ENCODE measurements around the gene MOCOS. TPM values are rescaled to one million over a fixed set of nuclear protein-coding genes. Genes with fewer than 3 reads are reported as not detected.

MOCOS gene
- total and polyA plus RNA-seq, 4 donors = 1.9 to 27.0 (median 17.0) TPM

DNA sequence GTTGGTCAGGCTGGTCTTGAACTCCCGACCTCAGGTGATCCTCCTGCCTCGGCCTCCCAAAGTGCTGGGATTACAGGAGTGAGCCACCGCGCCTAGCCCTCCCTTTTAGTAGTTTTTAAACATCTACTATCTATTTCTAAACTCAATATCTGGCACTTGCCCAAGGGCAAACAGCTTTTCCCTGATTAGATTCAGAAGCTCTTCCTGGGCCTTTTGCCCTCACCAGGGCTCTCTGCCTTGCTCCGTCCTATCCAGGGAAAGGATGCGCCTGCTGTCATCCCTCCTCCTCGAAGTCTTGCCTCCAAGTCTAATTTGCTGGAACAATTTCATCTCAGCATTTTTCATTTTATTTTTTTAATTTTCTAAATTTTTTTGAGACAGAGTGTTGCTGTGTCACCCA, 68.8 kb downstream of the MOCOS start:
- TF ChIP-seq GABPA (IDR thresholded peaks at IDR 0.05 in 1 of 2, conservative IDR thresholded peaks at IDR 0.05 in 1 of 2) = no peak
- TF ChIP-seq FOXA2 (IDR thresholded peaks at IDR 0.05) = no peak
- no peak for TF ChIP-seq HNF4G (IDR thresholded peaks at IDR 0.05)
- no peak for TF ChIP-seq TAF1 (conservative IDR thresholded peaks at IDR 0.05)
- TF ChIP-seq SP1 (IDR thresholded peaks at IDR 0.05) = no peak
- TF ChIP-seq HNF4A (conservative IDR thresholded peaks at IDR 0.05) = no peak
- TF ChIP-seq REST (IDR thresholded peaks at IDR 0.05) = no peak
- 71% methylated on average over 7 of the region's 7 CpGs for WGBS
- Histone ChIP-seq H3K36me3 (ENCODE audit: control insufficient read depth in 4 of 4, insufficient read depth in 3 of 4, low read depth in 1 of 4, low read length in 3 of 4) (peaks cover 15 to 36% (median 27%) of the 10 kb centered on the region in 4 donors), H3K27me3 (ENCODE audit: control insufficient read depth in 4 of 4, insufficient read depth in 4 of 4, low read length in 3 of 4) (no peaks in the 10 kb centered on the region), H3K27ac (ENCODE audit: low read depth in 1 of 2, low read length in 2 of 2) (no peak overlapping the region), H3K9me3 (ENCODE audit: control insufficient read depth in 4 of 4, low read length in 3 of 4) (no peaks in the 10 kb centered on the region), H3K9ac (ENCODE audit: low read depth in 1 of 2, low read length in 2 of 2) (no peak overlapping the region), H3K4me3 (ENCODE audit: low read depth in 1 of 3, low read length in 3 of 3) (no peak overlapping the region), H3K4me1 (ENCODE audit: control insufficient read depth in 4 of 4, insufficient read depth in 4 of 4, low read length in 3 of 4) (no peaks in the 10 kb centered on the region)
- no peak for DNase-seq (ENCODE audit: low spot score)

GRCh38 chr18:36262971-36263370, 75.7 kb downstream of the MOCOS start:
- no peak overlapping the region for H3K27ac ChIP-seq (ENCODE audit: low read depth in 1 of 2, low read length in 2 of 2)
- no peaks in the 10 kb centered on the region for H3K9me3 ChIP-seq (ENCODE audit: control insufficient read depth in 4 of 4, low read length in 3 of 4)
- H3K4me1 ChIP-seq (ENCODE audit: control insufficient read depth in 4 of 4, insufficient read depth in 4 of 4, low read length in 3 of 4) = no peaks in the 10 kb centered on the region
- peaks cover 0 to 21% (median 15%) of the 10 kb centered on the region in 4 donors for H3K36me3 ChIP-seq (ENCODE audit: control insufficient read depth in 4 of 4, insufficient read depth in 3 of 4, low read depth in 1 of 4, low read length in 3 of 4)
- WGBS = 99% methylated on average over 1 of the region's 1 CpG
- no peak overlapping the region for H3K4me3 ChIP-seq (ENCODE audit: low read depth in 1 of 3, low read length in 3 of 3)
- DNase-seq (ENCODE audit: low spot score) = no peak
- TF ChIP-seq GABPA (IDR thresholded peaks at IDR 0.05 in 1 of 2, conservative IDR thresholded peaks at IDR 0.05 in 1 of 2) (no peak), REST (IDR thresholded peaks at IDR 0.05) (no peak), FOXA1 (IDR thresholded peaks at IDR 0.05) (no peak), RXRA (IDR thresholded peaks at IDR 0.05) (no peak), JUND (IDR thresholded peaks at IDR 0.05) (no peak), MAX (IDR thresholded peaks at IDR 0.05) (no peak), HNF4A (conservative IDR thresholded peaks at IDR 0.05) (no peak), NR2F2 (IDR thresholded peaks at IDR 0.05) (no peak), ZBTB33 (IDR thresholded peaks at IDR 0.05) (no peak)
- TF ChIP-seq, protein P1, sequence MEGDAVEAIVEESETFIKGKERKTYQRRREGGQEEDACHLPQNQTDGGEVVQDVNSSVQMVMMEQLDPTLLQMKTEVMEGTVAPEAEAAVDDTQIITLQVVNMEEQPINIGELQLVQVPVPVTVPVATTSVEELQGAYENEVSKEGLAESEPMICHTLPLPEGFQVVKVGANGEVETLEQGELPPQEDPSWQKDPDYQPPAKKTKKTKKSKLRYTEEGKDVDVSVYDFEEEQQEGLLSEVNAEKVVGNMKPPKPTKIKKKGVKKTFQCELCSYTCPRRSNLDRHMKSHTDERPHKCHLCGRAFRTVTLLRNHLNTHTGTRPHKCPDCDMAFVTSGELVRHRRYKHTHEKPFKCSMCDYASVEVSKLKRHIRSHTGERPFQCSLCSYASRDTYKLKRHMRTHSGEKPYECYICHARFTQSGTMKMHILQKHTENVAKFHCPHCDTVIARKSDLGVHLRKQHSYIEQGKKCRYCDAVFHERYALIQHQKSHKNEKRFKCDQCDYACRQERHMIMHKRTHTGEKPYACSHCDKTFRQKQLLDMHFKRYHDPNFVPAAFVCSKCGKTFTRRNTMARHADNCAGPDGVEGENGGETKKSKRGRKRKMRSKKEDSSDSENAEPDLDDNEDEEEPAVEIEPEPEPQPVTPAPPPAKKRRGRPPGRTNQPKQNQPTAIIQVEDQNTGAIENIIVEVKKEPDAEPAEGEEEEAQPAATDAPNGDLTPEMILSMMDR (IDR thresholded peaks at IDR 0.05; ENCODE audit: low read depth, low read length, missing input control) = no peak
- H3K27me3 ChIP-seq (ENCODE audit: control insufficient read depth in 4 of 4, insufficient read depth in 4 of 4, low read length in 3 of 4) = no peaks in the 10 kb centered on the region
- no peak overlapping the region for H3K9ac ChIP-seq (ENCODE audit: low read depth in 1 of 2, low read length in 2 of 2)

Measured in liver (tissue), 9 donors.